PC-9 (cell line): ENCODE measurements around the gene SEC31A. TPM values are rescaled to one million over a fixed set of nuclear protein-coding genes. Genes with fewer than 3 reads are reported as not detected.
"Not testable (repeated sequence)": the region's sequence is repeated elsewhere in the genome, so short reads cannot be mapped to it uniquely, and the experiment has no call there.

Experiments used
- BruUV-seq: library from RNA; stranded (reverse); fragments of 400-500 nt; replicated peaks from 2 replicates; lab custom pipeline; 2021; lab: Mats Ljungman, UMichigan
- CTCF ChIA-PET: fragments of 300-600 bp; sonication (Branson Sonifier 250); formaldehyde crosslinking; loops from one replicate; lab custom pipeline; 2022; ENCODE audit warnings: antibody characterized with exemption; lab: Charles Lee
- POLR2A ChIA-PET: fragments of 300-600 bp; sonication (Branson Sonifier 250); formaldehyde crosslinking; loops from one replicate; lab custom pipeline; 2022; ENCODE audit warnings: antibody characterized with exemption; ENCODE audit not compliant: unreplicated experiment; lab: Charles Lee
- DNase-seq, 2 experiments: peaks; one replicate each; pipeline versions ENCODE4 v3.0.0 to v3.0.0-alpha.2; 2015 to 2022; ENCODE audit warnings: mixed read lengths in 1 of 2
- H2AFZ ChIP-seq: fragments of 200-600 bp; sonication (generic); 2 replicates; pipeline ENCODE4 v1.8.1; 2017; ENCODE audit warnings: antibody characterized with exemption
- H3F3A ChIP-seq: fragments of 200-600 bp; sonication (generic); 2 replicates; pipeline ENCODE4 v1.8.1; 2017; ENCODE audit warnings: antibody characterized with exemption, mild to moderate bottlenecking, low read depth; ENCODE audit not compliant: insufficient read depth
- H3K27ac ChIP-seq: fragments of 200-600 bp; sonication (generic); 2 replicates; pipeline ENCODE4 v1.6.1; 2016; ENCODE audit warnings: mixed run types
- H3K27me3 ChIP-seq: fragments of 200-600 bp; sonication (generic); 2 replicates; pipeline ENCODE4 v1.6.1; 2016; ENCODE audit warnings: low read depth, mixed run types; ENCODE audit not compliant: insufficient read depth
- H3K36me3 ChIP-seq: fragments of 200-600 bp; sonication (generic); 2 replicates; pipeline ENCODE4 v1.6.1; 2016; ENCODE audit warnings: low read depth, mixed run types
- H3K4me1 ChIP-seq: fragments of 200-600 bp; sonication (generic); replicated peaks from 2 replicates; pipeline ENCODE4 v1.6.1; 2016; ENCODE audit warnings: mixed run types; ENCODE audit not compliant: insufficient read depth
- H3K4me2 ChIP-seq: fragments of 200-600 bp; sonication (generic); 2 replicates; pipeline ENCODE4 v1.6.1; 2017; ENCODE audit warnings: mixed run types
- H3K4me3 ChIP-seq: fragments of 200-600 bp; sonication (generic); 2 replicates; pipeline ENCODE4 v1.6.1; 2016; ENCODE audit warnings: mixed run types
- H3K79me2 ChIP-seq: fragments of 200-600 bp; sonication (generic); 2 replicates; pipeline ENCODE4 v1.6.1; 2017; ENCODE audit warnings: low read depth, mixed run types
- H3K9me2 ChIP-seq: fragments of 200-600 bp; sonication (generic); 2 replicates; pipeline ENCODE4 v1.8.1; 2017; ENCODE audit warnings: mild to moderate bottlenecking; ENCODE audit not compliant: insufficient read depth
- H3K9me3 ChIP-seq: fragments of 200-600 bp; sonication (generic); 2 replicates; pipeline ENCODE4 v1.8.1; 2016; ENCODE audit warnings: low read depth; ENCODE audit not compliant: insufficient read depth
- H4K20me1 ChIP-seq: fragments of 200-600 bp; sonication (generic); 2 replicates; pipeline ENCODE4 v1.8.1; 2017; ENCODE audit not compliant: insufficient read depth
- CTCF ChIP-seq: fragments of 200-600 bp; sonication (generic); conservative IDR thresholded peaks from 2 replicates; pipeline ENCODE4 v1.6.1; 2017; ENCODE audit warnings: mixed run types, antibody characterized with exemption, mild to moderate bottlenecking, moderate library complexity
- EZH2 ChIP-seq: fragments of 200-600 bp; sonication (generic); IDR thresholded peaks from 2 replicates; pipeline ENCODE4 v1.8.0; 2017; ENCODE audit warnings: antibody characterized with exemption, low read depth
- intact Hi-C: fragments of 100-400 bp; cut with micrococcal nuclease; formaldehyde crosslinking; loops from one replicate; pipeline ENCODE4 v1.10.0; 2022; ENCODE audit not compliant: unreplicated experiment
- total RNA-seq: library from RNA; stranded (reverse); gene quantifications from 2 replicates; pipeline ENCODE4 v1.2.3, GENCODE V29; 2021

SEC31A gene
- total RNA-seq, 1 experiment from 2014 or later: 95.5 TPM

GRCh38 chr4:82918091-82918490 lies 27.1 kb upstream of the SEC31A start:
- H3K4me2 ChIP-seq: no peak overlapping the region
- H4K20me1 ChIP-seq: no peaks in the 10 kb centered on the region
- no peaks in the 10 kb centered on the region for H3K9me3 ChIP-seq
- ChIA-PET POLR2A (no interaction called here), CTCF (no interaction called here)
- H3K9me2 ChIP-seq: no peaks in the 10 kb centered on the region
- no peak for DNase-seq
- H3K36me3 ChIP-seq: no peaks in the 10 kb centered on the region
- no peaks in the 10 kb centered on the region for H3K27me3 ChIP-seq
- H2AFZ ChIP-seq: no peak overlapping the region
- no peaks in the 10 kb centered on the region for H3F3A ChIP-seq
- TF ChIP-seq EZH2: no peak
- no peak for TF ChIP-seq CTCF
- intact Hi-C loops: no loop called here
- BruUV-seq: no TSS peak
- H3K4me1 ChIP-seq: no peaks in the 10 kb centered on the region
- no peaks in the 10 kb centered on the region for H3K79me2 ChIP-seq
- no peak overlapping the region for H3K27ac ChIP-seq
- no peak overlapping the region for H3K4me3 ChIP-seq

GRCh38 chr4:82913968-82914367 lies 23.0 kb upstream of the SEC31A start:
- H2AFZ ChIP-seq, H3K27me3 ChIP-seq, CTCF ChIA-PET, H4K20me1 ChIP-seq, H3K36me3 ChIP-seq, intact Hi-C loops, H3K9me2 ChIP-seq, DNase-seq, H3K4me3 ChIP-seq, H3F3A ChIP-seq, POLR2A ChIA-PET, H3K4me1 ChIP-seq, H3K27ac ChIP-seq, H3K9me3 ChIP-seq, H3K79me2 ChIP-seq, BruUV-seq, H3K4me2 ChIP-seq: not testable (repeated sequence)

GRCh38 chr4:82913305-82913704 lies 22.4 kb upstream of the SEC31A start:
- BruUV-seq: no TSS peak
- Histone ChIP-seq H3K4me3 (no peak overlapping the region), H4K20me1 (no peaks in the 10 kb centered on the region), H3F3A (no peaks in the 10 kb centered on the region), H3K36me3 (no peaks in the 10 kb centered on the region), H3K9me3 (no peaks in the 10 kb centered on the region), H3K4me1 (no peaks in the 10 kb centered on the region), H3K27me3 (no peaks in the 10 kb centered on the region), H3K9me2 (no peaks in the 10 kb centered on the region), H3K4me2 (no peak overlapping the region), H3K27ac (no peak overlapping the region), H3K79me2 (no peaks in the 10 kb centered on the region), H2AFZ (no peak overlapping the region)
- CTCF ChIA-PET: no interaction called here
- POLR2A ChIA-PET: no interaction called here
- TF ChIP-seq CTCF (no peak), EZH2 (no peak)
- DNase-seq: no peak
- intact Hi-C loops: no loop called here

GRCh38 chr4:82909326-82909725 lies 18.4 kb upstream of the SEC31A start:
- no peak for TF ChIP-seq EZH2
- TF ChIP-seq CTCF: no peak
- Histone ChIP-seq H3K27ac (no peak overlapping the region), H3F3A (no peaks in the 10 kb centered on the region), H3K9me3 (no peaks in the 10 kb centered on the region), H3K9me2 (no peaks in the 10 kb centered on the region), H3K27me3 (no peaks in the 10 kb centered on the region), H3K36me3 (peaks cover 3% of the 10 kb centered on the region; the same call in 1 of the 2 replicates), H3K4me2 (no peak overlapping the region), H4K20me1 (no peaks in the 10 kb centered on the region), H3K4me3 (no peak overlapping the region), H3K79me2 (no peaks in the 10 kb centered on the region), H3K4me1 (no peaks in the 10 kb centered on the region), H2AFZ (no peak overlapping the region)
- CTCF ChIA-PET: interaction anchor here (0.6 to 0.7 kb wide), 2 partner anchors 357 to 447 kb away, joined by 3 to 5 read pairs; no protein-coding TSS in a partner anchor
- BruUV-seq: no TSS peak
- intact Hi-C loops: no loop called here
- POLR2A ChIA-PET: no interaction called here
- no peak for DNase-seq
